GM12878 (cell line): ENCODE results near the gene MID1. TPM values are rescaled to one million over a fixed set of nuclear protein-coding genes. Genes with fewer than 3 reads are reported as not detected.

Source experiments
- ATAC-seq: fragments of 200-7000 bp; cut with Tn5 transposase; 3 replicates; pipeline ENCODE4 v1.9.1; 2020; ENCODE audit warnings: mild to moderate bottlenecking, moderate library complexity
- BruUV-seq: library from RNA; stranded (reverse); fragments of 400-500 nt; replicated peaks from 2 replicates; lab custom pipeline; 2021; lab: Mats Ljungman, UMichigan
- CTCF ChIA-PET: fragments of 300-600 bp; sonication (Branson Sonifier 250); formaldehyde crosslinking; extraction: SDS; loops from one replicate; lab custom pipeline; 2021; ENCODE audit warnings: inconsistent platforms; lab: Yijun Ruan, JAX
- POLR2A ChIA-PET: fragments of 350-600 bp; formaldehyde crosslinking; extraction: SDS; loops from one replicate; lab custom pipeline; 2021; ENCODE audit warnings: inconsistent platforms; lab: Charles Lee
- RAD21 ChIA-PET: fragments of 300-600 bp; sonication (Branson Sonifier 250); formaldehyde crosslinking; loops from one replicate; lab custom pipeline; 2023; ENCODE audit warnings: antibody characterized with exemption; ENCODE audit not compliant: unreplicated experiment; lab: Charles Lee
- SMC1A ChIA-PET: fragments of 300-600 bp; sonication (Branson Sonifier 250); formaldehyde crosslinking; loops from one replicate; lab custom pipeline; 2023; ENCODE audit not compliant: unreplicated experiment, uncharacterized antibody; lab: Charles Lee
- DNase-seq: peaks from one replicate; pipeline ENCODE4 v3.0.0-alpha.2; 2011; ENCODE audit warnings: low read depth, low spot score
- FAIRE-seq: peaks from 3 replicates; lab custom pipeline; 2011; peaks lifted over from hg19 to GRCh38; lab: Jason Lieb, UNC
- H2AFZ ChIP-seq: 2 replicates; pipeline ENCODE4 v1.6.0; 2011; ENCODE audit warnings: low read depth, low read length, control low read depth; ENCODE audit not compliant: control insufficient read depth
- H3K27ac ChIP-seq: 2 replicates; pipeline ENCODE4 v1.5.1; 2011; ENCODE audit warnings: control low read depth; ENCODE audit not compliant: control insufficient read depth, insufficient read depth
- H3K27me3 ChIP-seq, 2 experiments: replicated peaks in 1 of 2; 2 replicates each; pipeline versions ENCODE4 v1.6.0 to v1.6.1; 2011; ENCODE audit warnings: low read length in 1 of 2; ENCODE audit not compliant: control insufficient read depth in 2 of 2, insufficient read depth in 2 of 2
- H3K36me3 ChIP-seq, 2 experiments: 2 replicates each; pipeline ENCODE4 v1.5.1; 2011; ENCODE audit warnings: low read length in 1 of 2; ENCODE audit not compliant: control insufficient read depth in 2 of 2, insufficient read depth in 2 of 2
- H3K4me1 ChIP-seq: 2 replicates; pipeline ENCODE4 v1.6.1; 2011; ENCODE audit warnings: mild to moderate bottlenecking, low read length, moderate library complexity, mixed read lengths; ENCODE audit not compliant: control insufficient read depth, insufficient read depth
- H3K4me2 ChIP-seq: 2 replicates; pipeline ENCODE4 v1.6.0; 2011; ENCODE audit warnings: control low read depth; ENCODE audit not compliant: control insufficient read depth, insufficient read depth
- H3K4me3 ChIP-seq: fragments of 200-600 bp; sonication (generic); 2 replicates; pipeline ENCODE4 v1.5.1; 2016
- H3K79me2 ChIP-seq: 2 replicates; pipeline ENCODE4 v1.6.0; 2011; ENCODE audit warnings: low read length; ENCODE audit not compliant: control insufficient read depth, insufficient read depth
- H3K9ac ChIP-seq: 2 replicates; pipeline ENCODE4 v1.8.0; 2011; ENCODE audit warnings: low read length, control low read depth, mixed read lengths; ENCODE audit not compliant: control insufficient read depth, insufficient read depth
- H3K9me3 ChIP-seq: replicated peaks from 3 replicates; pipeline ENCODE4 v1.5.1; 2011; ENCODE audit warnings: mild to moderate bottlenecking, low read length; ENCODE audit not compliant: control insufficient read depth, insufficient read depth
- H4K20me1 ChIP-seq: 2 replicates; pipeline ENCODE4 v1.6.0; 2011; ENCODE audit not compliant: control insufficient read depth, insufficient read depth
- BHLHE40 ChIP-seq, 2 experiments: fragments of 450-650 bp in 1 of 2; IDR thresholded peaks; 2 replicates each; pipeline ENCODE4 v1.6.1; 2011 to 2017; ENCODE audit warnings: low read depth in 2 of 2, borderline replicate concordance in 1 of 2, improper control_type of control experiment in 1 of 2, low read length in 1 of 2, mild to moderate bottlenecking in 1 of 2
- BRCA1 ChIP-seq: IDR thresholded peaks from 2 replicates; pipeline ENCODE4 v1.6.1; 2011; ENCODE audit warnings: low read depth, low read length, improper control_type of control experiment
- CEBPZ ChIP-seq: fragments of 150-350 bp; IDR thresholded peaks from 2 replicates; pipeline ENCODE4 v1.6.1; 2016; ENCODE audit warnings: low read depth, low read length
- CHD2 ChIP-seq: IDR thresholded peaks from 2 replicates; pipeline ENCODE4 v1.6.1; 2011; ENCODE audit warnings: low read depth, low read length, improper control_type of control experiment, borderline replicate concordance
- CREM ChIP-seq: IDR thresholded peaks from 2 replicates; pipeline ENCODE4 v1.6.1; 2014; ENCODE audit warnings: antibody characterized with exemption, low read depth
- NRF1 ChIP-seq: conservative IDR thresholded peaks from 2 replicates; pipeline ENCODE4 v1.6.1; 2011; ENCODE audit warnings: mild to moderate bottlenecking, low read depth, low read length, improper control_type of control experiment
- POU2F2 ChIP-seq: IDR thresholded peaks from 3 replicates; pipeline ENCODE4 v1.6.1; 2011; ENCODE audit warnings: low read depth, mild to moderate bottlenecking, low read length, borderline replicate concordance
- RAD21 ChIP-seq: IDR thresholded peaks from 2 replicates; pipeline ENCODE4 v1.6.1; 2011; ENCODE audit warnings: mild to moderate bottlenecking, low read depth, low read length, moderate library complexity; ENCODE audit not compliant: insufficient read depth
- RAD51 ChIP-seq: fragments of 450-650 bp; IDR thresholded peaks from 2 replicates; pipeline ENCODE4 v1.6.1; 2016; ENCODE audit warnings: moderate library complexity, mild to moderate bottlenecking, inconsistent platforms
- RCOR1 ChIP-seq: conservative IDR thresholded peaks from 2 replicates; pipeline ENCODE4 v1.6.1; 2012; ENCODE audit warnings: low read depth, low read length, improper control_type of control experiment
- RFX5 ChIP-seq: IDR thresholded peaks from 2 replicates; pipeline ENCODE4 v1.6.1; 2011; ENCODE audit warnings: low read depth, low read length, improper control_type of control experiment
- TAF1 ChIP-seq: IDR thresholded peaks from 2 replicates; pipeline ENCODE4 v1.6.1; 2011; ENCODE audit warnings: mild to moderate bottlenecking, low read depth, low read length, borderline replicate concordance
- YY1 ChIP-seq: IDR thresholded peaks from 2 replicates; pipeline ENCODE4 v1.6.1; 2011; ENCODE audit warnings: low read depth, mild to moderate bottlenecking, low read length
- ZNF207 ChIP-seq: fragments of 450-650 bp; IDR thresholded peaks from 2 replicates; pipeline ENCODE4 v1.6.1; 2014; ENCODE audit warnings: antibody characterized with exemption, mild to moderate bottlenecking, borderline replicate concordance
- WGBS: methylation state at CpG from one replicate; pipeline ENCODE4 v1.1.6; 2016; ENCODE audit warnings: low lambda C conversion rate; ENCODE audit not compliant: insufficient replicate concordance, insufficient coverage; ENCODE audit errors: missing lambda C conversion rate; 5-methylcytosine and 5-hydroxymethylcytosine counted together
- in situ Hi-C: fragments of 300-500 bp; cut with MboI; formaldehyde crosslinking; loops from 9 replicates; pipeline ENCODE4 v1.14.3; 2018; ENCODE audit warnings: mixed read lengths
- intact Hi-C: fragments of 100-400 bp; cut with micrococcal nuclease; formaldehyde crosslinking; loops from one replicate; pipeline ENCODE4 v1.14.2; 2022; ENCODE audit not compliant: unreplicated experiment
- polyA plus RNA-seq, 11 experiments: library from polyadenylated mRNA; depleted of rRNA in 4 of 11; unstranded in 6 of 11; stranded (reverse) in 5 of 11; fragments of >200 nt; fragmentation: Nextera tagmentation in 4 of 11; fragmentation: Illumina TruSeq in 1 of 11; extraction: Ambion mirVana in 4 of 11; extraction: Trizol in 1 of 11; gene quantifications; 1 replicate in 1 of 11; 2 replicates in 10 of 11; pipeline versions ENCODE4 v1.2.1 to v1.2.3, GENCODE V29; 2011 to 2016; ENCODE audit warnings: inconsistent platforms in 2 of 11, missing spikeins in 2 of 11, low read depth in 1 of 11
- total RNA-seq, 4 experiments: library from RNA; depleted of rRNA in 3 of 4; stranded (reverse); fragments of >200 nt in 3 of 4; fragmentation: Illumina TruSeq in 1 of 4; extraction: Trizol in 1 of 4; gene quantifications; 2 replicates each; pipeline versions ENCODE4 v1.2.1 to v1.2.3, GENCODE V29; 2013 to 2021
- TF ChIP-seq, protein P1 (sequence below): IDR thresholded peaks from 2 replicates; pipeline ENCODE4 v1.6.1; 2011; ENCODE audit warnings: low read depth, mild to moderate bottlenecking, low read length, moderate library complexity, borderline replicate concordance; ENCODE audit errors: extremely low read depth
- TF ChIP-seq, protein P2 (sequence below), 3 experiments: IDR thresholded peaks in 2 of 3; conservative IDR thresholded peaks in 1 of 3; 2 replicates each; pipeline ENCODE4 v1.5.1; 2011; ENCODE audit warnings: low read depth in 3 of 3, low read length in 3 of 3, mild to moderate bottlenecking in 3 of 3, control low read depth in 2 of 3, moderate library complexity in 2 of 3, inconsistent platforms in 1 of 3, mixed read lengths in 1 of 3; ENCODE audit not compliant: control insufficient read depth in 2 of 3, insufficient read depth in 1 of 3; ENCODE audit errors: extremely low read depth in 1 of 3

MID1 gene
- total and polyA plus RNA-seq, 10 of the 15 experiments (the other 5 are each of a cell fraction or from before 2014, with no cell fraction given), result 0.04 to 0.51 (median 0.14) TPM; not detected in 1

- TF ChIP-seq RAD21 (peak; percentile 52), BRCA1 (no peak)
These were observed 22.5 kb downstream of the MID1 start (continued) for GRCh38 chrX:10597871-10598270.

DNA sequence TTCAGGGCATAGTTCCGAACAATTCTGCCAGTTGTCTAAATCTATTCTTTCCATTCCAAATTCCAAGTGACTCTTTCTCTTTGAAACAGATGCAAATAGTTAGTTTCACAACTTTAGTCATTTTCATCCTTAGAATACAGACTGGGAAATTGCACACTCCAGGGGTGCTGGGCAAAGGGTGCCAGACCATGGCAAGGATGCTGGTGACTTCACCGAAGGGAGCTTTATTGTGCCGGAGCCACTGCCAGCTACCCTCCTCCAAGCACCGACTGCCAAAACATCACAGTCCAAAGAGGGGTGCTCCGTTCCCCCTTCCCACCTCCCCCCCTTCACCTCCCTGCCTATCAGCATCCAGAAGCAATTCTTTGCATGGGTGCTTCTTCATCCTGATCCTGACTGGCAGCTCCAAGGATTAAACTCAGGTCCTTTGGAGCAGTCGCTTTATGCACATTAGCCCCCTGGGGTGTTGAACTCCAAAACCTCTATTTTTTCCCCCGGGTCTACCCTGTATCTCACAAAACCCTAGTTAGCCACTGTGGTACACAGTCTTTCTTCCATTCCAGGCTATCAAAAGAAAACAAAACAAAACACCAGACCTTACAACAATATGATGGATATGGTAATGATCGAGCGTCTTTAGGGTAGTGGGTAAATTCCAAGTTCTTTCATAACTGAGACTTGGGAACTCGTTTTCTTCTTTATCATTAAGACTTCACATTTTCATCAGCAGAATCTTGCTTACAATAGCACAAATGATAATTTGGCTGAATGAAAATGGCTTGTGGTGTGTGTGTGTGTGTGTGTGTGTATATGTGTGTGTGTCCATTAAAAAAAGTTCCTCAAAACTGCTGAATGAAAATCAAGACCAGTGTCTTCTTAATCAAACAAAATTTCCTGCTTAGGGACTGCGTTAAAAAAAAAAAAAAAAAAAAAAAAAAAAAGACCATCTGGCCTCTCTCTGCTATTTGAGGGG is 28.7 kb downstream of the MID1 start:
- WGBS, result 37% methylated on average over 11 of the region's 11 CpGs
- ChIA-PET SMC1A (no interaction called here), RAD21 (interaction anchor here (1.6 to 2.3 kb wide), 2 partner anchors 401 kb away, joined by 3 to 7 read pairs; no protein-coding TSS in a partner anchor), POLR2A (no interaction called here), CTCF (interaction anchor here (1.0 to 1.6 kb wide), 2 partner anchors 36 to 401 kb away, joined by 3 to 5 read pairs; no protein-coding TSS in a partner anchor)
- FAIRE-seq (no peak), DNase-seq (no peak), ATAC-seq (no peak)
- Histone ChIP-seq H3K79me2 (no peaks in the 10 kb centered on the region), H3K27ac (no peak overlapping the region), H4K20me1 (no peaks in the 10 kb centered on the region), H3K4me2 (no peak overlapping the region), H3K36me3 (no peaks in the 10 kb centered on the region), H3K9me3 (no peaks in the 10 kb centered on the region), H3K9ac (no peak overlapping the region), H3K4me3 (no peak overlapping the region), H3K4me1 (no peaks in the 10 kb centered on the region), H3K27me3 (no peaks in the 10 kb centered on the region), H2AFZ (no peak overlapping the region)
- intact Hi-C loops, result no loop called here
- in situ Hi-C loops, result no loop called here
- no TSS peak for BruUV-seq
- TF ChIP-seq CEBPZ (no peak), CHD2 (no peak), YY1 (no peak), TAF1 (no peak), RFX5 (no peak), BHLHE40 (IDR thresholded peaks at IDR 0.05; ENCODE audit: borderline replicate concordance in 1 of 2, low read depth in 2 of 2, low read length in 1 of 2) (no peak), ZNF207 (no peak), RCOR1 (no peak), RAD51 (no peak), POU2F2 (no peak), CREM (no peak), NRF1 (no peak)
- TF ChIP-seq, protein P1, sequence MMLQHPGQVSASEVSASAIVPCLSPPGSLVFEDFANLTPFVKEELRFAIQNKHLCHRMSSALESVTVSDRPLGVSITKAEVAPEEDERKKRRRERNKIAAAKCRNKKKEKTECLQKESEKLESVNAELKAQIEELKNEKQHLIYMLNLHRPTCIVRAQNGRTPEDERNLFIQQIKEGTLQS, result no peak
- TF ChIP-seq, protein P2, sequence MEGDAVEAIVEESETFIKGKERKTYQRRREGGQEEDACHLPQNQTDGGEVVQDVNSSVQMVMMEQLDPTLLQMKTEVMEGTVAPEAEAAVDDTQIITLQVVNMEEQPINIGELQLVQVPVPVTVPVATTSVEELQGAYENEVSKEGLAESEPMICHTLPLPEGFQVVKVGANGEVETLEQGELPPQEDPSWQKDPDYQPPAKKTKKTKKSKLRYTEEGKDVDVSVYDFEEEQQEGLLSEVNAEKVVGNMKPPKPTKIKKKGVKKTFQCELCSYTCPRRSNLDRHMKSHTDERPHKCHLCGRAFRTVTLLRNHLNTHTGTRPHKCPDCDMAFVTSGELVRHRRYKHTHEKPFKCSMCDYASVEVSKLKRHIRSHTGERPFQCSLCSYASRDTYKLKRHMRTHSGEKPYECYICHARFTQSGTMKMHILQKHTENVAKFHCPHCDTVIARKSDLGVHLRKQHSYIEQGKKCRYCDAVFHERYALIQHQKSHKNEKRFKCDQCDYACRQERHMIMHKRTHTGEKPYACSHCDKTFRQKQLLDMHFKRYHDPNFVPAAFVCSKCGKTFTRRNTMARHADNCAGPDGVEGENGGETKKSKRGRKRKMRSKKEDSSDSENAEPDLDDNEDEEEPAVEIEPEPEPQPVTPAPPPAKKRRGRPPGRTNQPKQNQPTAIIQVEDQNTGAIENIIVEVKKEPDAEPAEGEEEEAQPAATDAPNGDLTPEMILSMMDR (IDR thresholded peaks at IDR 0.05 in 2 of 3, conservative IDR thresholded peaks at IDR 0.05 in 1 of 3; ENCODE audit: control insufficient read depth in 2 of 3, extremely low read depth in 1 of 3, insufficient read depth in 1 of 3, low read depth in 3 of 3, low read length in 3 of 3), result no peak
